T follicular helper cell (primary cell): ENCODE measurements around the gene GLS2.
"Not testable (repeated sequence)": the region's sequence is repeated elsewhere in the genome, so short reads cannot be mapped to it uniquely, and the experiment has no call there.

ENCODE experiments used
- DNase-seq: peaks from one replicate; pipeline ENCODE4 v3.0.0-alpha.2; 2020; ENCODE audit warnings: low read depth
- total RNA-seq, 2 experiments: gene quantifications; one replicate each; lab custom pipeline; 2026; lab: John Stamatoyannopoulos, UW

GLS2 gene
- total RNA-seq = 2.9 to 9.3 reads per million in 2 experiments

GRCh38 chr12:56488041-56488955 lies at the start of gene GLS2:
Gene GLS2, minus strand, starts transcription at chr12:56488161. Its CDS starts 43 bp downstream, at chr12:56488118.
- peak; percentile 59 for DNase-seq

GRCh38 chr12:56537546-56537945 lies 49.6 kb upstream of the GLS2 start:
- no peak for DNase-seq

GRCh38 chr12:56530390-56531055 lies 42.6 kb upstream of the GLS2 start:
- no peak for DNase-seq

DNA sequence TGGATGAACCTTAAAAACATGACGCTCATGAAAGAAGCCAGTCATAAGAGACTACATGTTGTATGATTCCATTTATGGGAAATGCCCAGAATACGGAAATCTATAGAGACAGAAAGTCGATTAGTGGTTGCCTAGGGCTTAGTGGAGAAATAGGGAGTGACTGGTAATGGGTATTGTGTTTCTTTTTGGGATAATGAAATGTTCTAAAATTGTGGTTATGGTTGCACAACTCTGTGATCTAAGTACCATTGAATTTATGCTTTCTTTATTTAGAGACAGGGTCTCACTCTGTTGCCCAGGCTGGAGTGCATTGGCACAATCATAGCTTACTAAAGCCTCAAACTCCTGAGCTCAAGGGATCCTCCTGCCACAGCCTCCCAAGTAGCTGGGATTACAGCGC lies 41.7 kb upstream of the GLS2 start:
- no peak for DNase-seq

DNA sequence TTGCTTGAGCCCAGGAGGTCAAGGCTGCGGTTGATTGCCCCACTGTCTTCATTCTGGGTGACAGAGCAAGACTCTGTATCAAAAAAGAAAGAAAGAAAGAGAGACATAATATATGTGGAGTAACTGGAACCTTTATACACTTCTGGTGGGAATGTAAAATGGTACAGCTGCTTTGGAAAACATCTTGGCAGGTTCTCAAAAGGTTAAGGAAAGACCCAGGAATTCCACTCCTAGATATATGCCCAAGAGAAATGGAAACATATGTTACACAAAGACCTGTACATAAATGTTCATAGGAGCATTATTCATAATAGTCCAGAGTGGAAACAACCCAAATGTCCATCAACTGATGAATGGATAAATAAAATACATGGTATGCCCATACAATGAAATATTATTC lies 40.9 kb upstream of the GLS2 start:
- DNase-seq = no peak

- DNase-seq = no peak
Measured at GRCh38 chr12:56522411-56523193, 34.6 kb upstream of the GLS2 start.

DNA sequence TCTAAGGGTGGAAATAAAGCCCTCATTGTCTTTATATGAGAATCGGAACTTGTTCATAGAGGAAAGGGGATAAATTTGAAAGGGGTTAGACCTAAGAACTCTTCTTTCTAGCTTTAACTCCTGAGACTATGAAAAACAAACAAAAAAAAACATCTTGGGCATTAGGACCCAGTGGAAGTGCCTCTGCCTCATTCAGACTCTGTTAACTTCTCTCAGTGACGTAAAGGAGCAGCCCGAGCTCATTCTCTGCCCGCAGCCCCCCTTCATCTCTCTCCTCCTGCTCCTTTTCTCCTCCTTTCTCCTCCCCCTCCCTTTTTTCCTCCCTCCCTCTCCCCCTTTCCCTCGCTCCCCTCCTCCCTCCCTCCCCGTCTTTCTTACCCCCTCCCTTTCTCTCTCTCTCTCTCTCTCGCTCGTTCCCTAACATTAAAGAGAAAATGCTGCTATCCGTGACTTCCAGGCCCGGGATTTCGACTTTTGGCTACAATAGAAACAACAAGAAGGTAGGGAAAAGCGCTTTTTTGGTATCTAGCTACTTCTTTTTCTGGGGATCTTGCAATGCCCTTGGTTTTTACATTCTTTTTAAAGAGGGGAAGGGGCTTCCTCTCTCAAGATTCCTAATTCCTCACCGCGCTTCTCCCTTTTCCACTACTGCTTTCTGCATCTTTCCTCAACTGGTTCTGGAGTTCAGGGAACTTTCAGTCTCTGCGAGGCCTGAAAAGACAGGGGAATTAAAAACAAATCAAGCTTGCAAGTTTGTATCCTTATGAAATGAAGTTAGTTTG lies 33.8 kb upstream of the GLS2 start, which contains the start of gene RBMS2:
Gene RBMS2 (plus strand): TSS at position 231 of the 782 bp plus-strand sequence. CDS start 204 bp downstream, at position 435.
- peak; percentile 26 for DNase-seq

GRCh38 chr12:56521209-56521589 lies 33.2 kb upstream of the GLS2 start:
- DNase-seq = no peak

DNA sequence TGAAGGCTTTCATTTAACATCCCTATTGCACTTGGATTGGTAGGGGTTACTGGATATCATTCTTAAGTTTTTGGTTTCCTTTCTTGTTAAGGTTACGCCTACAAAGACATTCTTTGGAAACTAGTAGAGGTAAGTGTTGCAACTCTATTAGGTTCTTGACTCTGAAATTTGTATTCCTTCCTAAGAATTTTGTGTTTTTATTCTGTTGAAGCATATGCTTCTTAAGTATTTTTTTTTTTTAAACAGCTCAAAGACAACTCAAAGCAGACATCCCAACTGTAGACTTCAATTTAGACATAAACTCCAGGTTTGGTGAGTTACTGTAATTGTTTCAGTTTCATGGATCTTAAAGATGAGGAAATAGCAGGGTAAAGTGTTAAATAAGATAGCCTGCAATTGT lies 32.5 kb upstream of the GLS2 start:
- no peak for DNase-seq

DNA sequence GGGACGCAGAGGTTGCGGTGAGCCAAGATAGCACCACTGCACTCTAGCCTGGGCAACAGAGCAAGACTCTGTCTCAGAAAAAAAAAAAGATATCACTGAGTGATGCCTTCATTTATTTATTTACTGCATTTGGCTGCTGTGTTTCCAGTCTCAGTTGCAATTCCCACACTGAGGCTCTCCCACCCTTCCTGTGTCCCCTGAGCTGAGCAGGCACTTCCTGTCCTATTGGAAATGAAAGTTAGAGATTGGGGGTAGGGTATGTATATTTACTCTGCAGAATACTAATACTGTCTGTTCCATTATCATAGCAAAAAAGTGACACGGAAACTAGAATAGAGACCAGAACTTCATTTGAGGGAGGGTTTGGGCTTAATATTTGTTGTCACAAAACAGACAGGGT lies 32.1 kb upstream of the GLS2 start:
- no peak for DNase-seq

- no peak for DNase-seq
Measured at GRCh38 chr12:56518570-56518969, 30.6 kb upstream of the GLS2 start.

DNA sequence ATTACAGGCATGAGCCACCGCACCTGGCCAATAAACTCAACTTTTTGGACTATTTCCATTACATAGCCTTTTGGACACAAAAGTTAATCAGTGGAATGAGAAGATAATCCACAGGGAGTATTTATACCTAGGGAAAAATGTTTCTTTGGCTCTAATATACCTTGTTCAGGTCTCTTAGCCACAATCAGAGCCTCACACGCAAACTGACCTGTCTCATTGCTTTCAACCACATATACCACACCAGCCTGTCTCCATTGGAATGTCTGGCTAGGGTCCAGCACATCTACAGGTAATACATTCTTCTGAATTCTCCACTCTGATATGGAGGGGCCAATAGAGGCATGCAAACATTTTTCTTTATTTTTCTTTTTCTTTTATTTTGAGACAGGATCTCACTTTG lies 29.9 kb upstream of the GLS2 start:
- no peak for DNase-seq

DNA sequence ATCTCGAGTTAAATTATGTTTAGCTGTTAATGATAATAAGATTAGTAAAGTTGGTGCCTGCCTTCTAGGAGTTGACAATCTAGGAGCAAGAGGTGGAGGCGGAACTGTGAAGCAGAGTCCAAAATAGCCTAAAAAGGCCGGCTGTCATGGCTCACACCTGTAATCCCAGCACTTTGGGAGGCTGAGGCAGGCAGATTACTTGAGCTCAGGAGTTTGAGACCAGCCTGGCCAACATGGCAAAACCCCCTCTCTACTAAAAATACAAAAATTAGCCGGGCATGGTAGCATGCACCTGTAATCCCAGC lies 26.0 kb upstream of the GLS2 start:
- DNase-seq = not testable (repeated sequence)

GRCh38 chr12:56510786-56511185 lies 22.8 kb upstream of the GLS2 start:
- no peak for DNase-seq

DNA sequence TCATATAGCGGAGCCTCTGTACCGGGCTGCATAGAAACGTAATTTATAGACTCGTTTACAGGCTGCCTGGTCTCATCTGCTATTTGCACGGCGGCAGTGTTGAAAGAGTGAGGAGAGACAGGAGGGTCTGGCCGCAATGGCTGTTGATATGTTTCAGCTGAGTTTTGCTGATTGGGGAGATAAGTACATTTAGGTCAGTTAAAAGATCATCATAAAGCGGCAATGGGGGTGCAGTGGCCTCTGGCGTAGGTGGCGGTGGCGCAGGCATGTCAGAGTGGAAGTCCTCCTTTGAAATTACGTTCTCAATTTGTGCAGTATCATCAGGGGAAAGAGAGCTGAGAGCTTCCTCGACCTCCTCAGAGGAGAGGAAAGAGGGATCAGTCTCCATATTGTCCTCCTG lies 11.9 kb upstream of the GLS2 start:
- not testable (repeated sequence) for DNase-seq

- DNase-seq = not testable (repeated sequence)
Measured at GRCh38 chr12:56499452-56499851, 11.5 kb upstream of the GLS2 start.

- DNase-seq = not testable (repeated sequence)
Measured at GRCh38 chr12:56498126-56498902, 10.4 kb upstream of the GLS2 start.

DNA sequence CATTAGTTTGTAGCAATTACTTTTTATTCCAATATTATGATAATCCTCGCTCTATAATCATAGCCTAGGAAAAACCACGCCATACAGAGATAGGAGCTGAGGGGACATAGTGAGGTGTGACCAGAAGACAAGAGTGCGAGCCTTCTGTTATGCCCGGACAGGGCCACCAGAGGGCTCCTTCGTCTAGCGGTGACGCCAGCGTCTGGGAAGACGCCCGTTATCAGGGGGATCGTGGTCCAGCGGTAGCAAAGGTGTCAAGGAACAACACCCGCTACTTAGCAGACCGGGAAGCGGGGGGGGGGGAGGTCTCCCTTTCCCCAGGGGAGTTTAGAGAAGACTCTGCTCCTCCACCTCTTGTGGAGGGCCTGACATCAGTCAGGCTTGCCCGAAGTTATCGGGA lies 8.7 kb upstream of the GLS2 start:
- DNase-seq = peak; percentile 16

DNA sequence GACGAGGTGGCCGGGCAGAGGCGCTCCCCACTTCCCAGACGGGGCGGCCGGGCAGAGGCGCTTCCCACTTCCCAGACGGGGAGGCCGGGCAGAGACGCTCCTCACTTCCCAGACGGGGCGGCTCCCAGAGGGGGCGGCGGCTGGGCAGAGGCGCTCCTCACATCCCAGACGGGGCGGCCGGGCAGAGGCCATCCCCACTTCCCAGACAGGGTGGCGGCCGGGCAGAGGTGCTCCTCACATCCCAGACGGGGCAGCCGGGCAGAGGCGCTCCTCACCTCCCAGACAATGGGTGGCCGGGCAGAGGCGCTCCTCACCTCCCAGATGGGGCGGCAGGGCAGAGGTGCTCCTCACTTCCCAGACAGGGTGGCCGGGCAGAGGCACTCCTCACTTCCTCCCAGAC lies 6.5 kb upstream of the GLS2 start:
- not testable (repeated sequence) for DNase-seq

GRCh38 chr12:56494106-56494415 lies 6.1 kb upstream of the GLS2 start:
- DNase-seq = not testable (repeated sequence)
